HUES48 (cell line): ENCODE measurements around the gene TAF11L5.
"Not testable (repeated sequence)": the region's sequence is repeated elsewhere in the genome, so short reads cannot be mapped to it uniquely, and the experiment has no call there.

Experiments
- H3K27ac ChIP-seq: one replicate; pipeline ENCODE4 v1.7.0; 2013; ENCODE audit warnings: low read depth, low read length, inconsistent platforms
- H3K27me3 ChIP-seq: 2 replicates; pipeline ENCODE4 v1.6.1; 2013; ENCODE audit warnings: mild to moderate bottlenecking, low read length; ENCODE audit not compliant: control insufficient read depth, insufficient read depth
- H3K36me3 ChIP-seq: 2 replicates; pipeline ENCODE4 v1.6.1; 2013; ENCODE audit warnings: low read length; ENCODE audit not compliant: control insufficient read depth, insufficient read depth
- H3K4me1 ChIP-seq: 2 replicates; pipeline ENCODE4 v1.6.1; 2013; ENCODE audit warnings: mild to moderate bottlenecking, low read length; ENCODE audit not compliant: control insufficient read depth, insufficient read depth
- H3K4me3 ChIP-seq: 2 replicates; pipeline ENCODE4 v1.5.1; 2013; ENCODE audit warnings: mild to moderate bottlenecking, low read depth, low read length
- H3K9ac ChIP-seq: 2 replicates; pipeline ENCODE4 v1.6.1; 2013; ENCODE audit warnings: mild to moderate bottlenecking, low read depth, low read length, moderate library complexity
- H3K9me3 ChIP-seq: 2 replicates; pipeline ENCODE4 v1.6.1; 2013; ENCODE audit warnings: low read length; ENCODE audit not compliant: control insufficient read depth, insufficient read depth

The TAF11L5 gene

GRCh38 chr5:17511775-17512325, 13.2 kb upstream of the TAF11L5 start:
- Histone ChIP-seq H3K9ac (no peak overlapping the region), H3K9me3 (no peaks in the 10 kb centered on the region), H3K4me3 (no peak overlapping the region), H3K27me3 (no peaks in the 10 kb centered on the region), H3K27ac (no peak overlapping the region), H3K4me1 (no peaks in the 10 kb centered on the region), H3K36me3 (no peaks in the 10 kb centered on the region)

DNA sequence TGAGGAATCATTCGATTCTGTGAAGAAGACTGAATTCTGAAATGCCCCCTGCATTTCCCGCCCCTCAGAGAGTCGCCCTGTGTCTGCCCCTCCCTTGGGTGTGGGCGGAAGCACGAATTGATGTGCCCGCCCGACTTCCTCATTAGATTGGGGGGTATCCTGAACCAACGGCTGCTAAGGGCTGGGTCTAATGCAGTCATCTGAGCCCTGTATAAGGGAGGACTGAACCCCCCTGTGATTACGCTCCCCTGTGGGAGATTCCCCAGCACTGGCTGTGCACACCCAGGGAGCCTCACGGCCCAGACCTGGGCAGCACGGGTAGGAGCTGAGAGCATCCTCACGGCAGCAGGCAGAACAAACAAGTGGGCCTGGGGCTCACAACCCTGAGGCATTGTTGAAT, 7.5 kb upstream of the TAF11L5 start:
- H3K9ac ChIP-seq, H3K4me1 ChIP-seq, H3K27me3 ChIP-seq, H3K36me3 ChIP-seq, H3K4me3 ChIP-seq, H3K9me3 ChIP-seq, H3K27ac ChIP-seq: not testable (repeated sequence)

DNA sequence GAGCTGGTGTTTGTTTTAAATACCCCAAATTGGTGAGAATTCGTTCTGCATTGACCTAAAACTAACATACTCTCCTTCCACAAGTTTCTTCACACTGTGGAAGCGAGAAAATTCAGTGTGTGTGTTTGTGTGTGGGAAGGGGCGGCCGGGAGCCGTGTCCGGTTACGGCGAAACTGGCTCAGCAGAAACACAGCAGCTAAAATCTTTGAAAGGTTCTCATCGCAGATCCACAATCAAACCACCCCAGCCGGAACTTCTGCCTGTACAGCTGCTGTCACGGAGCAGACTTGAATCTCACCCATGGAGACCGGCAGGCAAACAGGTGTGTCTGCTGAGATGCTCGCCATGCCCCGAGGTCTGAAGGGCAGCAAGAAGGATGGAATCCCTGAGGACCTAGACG, 7.0 kb upstream of the TAF11L5 start, which contains the start of gene TAF11L3:
TSS of gene TAF11L3 (plus strand) at position 301 of the 400 bp plus-strand sequence.
- H3K4me3 ChIP-seq, H3K9ac ChIP-seq: not testable (repeated sequence)

DNA sequence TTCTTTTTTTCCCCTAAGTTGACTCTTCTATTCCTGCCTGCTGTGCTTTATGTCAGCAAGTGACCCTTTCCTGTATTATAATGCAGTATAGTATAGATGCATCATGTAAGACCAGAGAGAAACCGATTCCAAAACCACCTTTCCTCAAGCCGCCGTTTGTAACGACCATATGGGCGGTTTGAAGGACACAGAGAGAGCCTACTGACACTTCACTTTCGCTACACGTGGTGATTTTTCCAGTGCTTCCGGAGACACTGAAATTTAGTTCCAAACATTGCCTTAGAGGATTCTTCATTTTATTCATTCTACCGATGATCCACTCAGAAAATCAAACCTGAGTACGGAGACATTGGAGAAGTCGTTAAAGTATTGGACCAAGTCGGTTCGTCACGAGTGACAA, 5.5 kb upstream of the TAF11L5 start:
- H3K27me3 ChIP-seq, H3K4me1 ChIP-seq, H3K9ac ChIP-seq, H3K27ac ChIP-seq, H3K4me3 ChIP-seq, H3K36me3 ChIP-seq, H3K9me3 ChIP-seq: not testable (repeated sequence)

More for the DNA sequence above, 7.0 kb upstream of the TAF11L5 start, which contains the start of gene TAF11L3:
- H3K27ac ChIP-seq, H3K27me3 ChIP-seq, H3K4me1 ChIP-seq, H3K36me3 ChIP-seq, H3K9me3 ChIP-seq: not testable (repeated sequence)

DNA sequence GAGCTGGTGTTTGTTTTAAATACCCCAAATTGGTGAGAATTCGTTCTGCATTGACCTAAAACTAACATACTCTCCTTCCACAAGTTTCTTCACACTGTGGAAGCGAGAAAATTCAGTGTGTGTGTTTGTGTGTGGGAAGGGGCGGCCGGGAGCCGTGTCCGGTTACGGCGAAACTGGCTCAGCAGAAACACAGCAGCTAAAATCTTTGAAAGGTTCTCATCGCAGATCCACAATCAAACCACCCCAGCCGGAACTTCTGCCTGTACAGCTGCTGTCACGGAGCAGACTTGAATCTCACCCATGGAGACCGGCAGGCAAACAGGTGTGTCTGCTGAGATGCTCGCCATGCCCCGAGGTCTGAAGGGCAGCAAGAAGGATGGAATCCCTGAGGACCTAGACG, 3.5 kb upstream of the TAF11L5 start, which contains the start of gene TAF11L4:
TSS of gene TAF11L4 (plus strand) at position 301 of the 400 bp plus-strand sequence.
- not testable (repeated sequence) for H3K27ac ChIP-seq, H3K36me3 ChIP-seq, H3K27me3 ChIP-seq, H3K4me3 ChIP-seq, H3K9me3 ChIP-seq, H3K4me1 ChIP-seq, H3K9ac ChIP-seq

DNA sequence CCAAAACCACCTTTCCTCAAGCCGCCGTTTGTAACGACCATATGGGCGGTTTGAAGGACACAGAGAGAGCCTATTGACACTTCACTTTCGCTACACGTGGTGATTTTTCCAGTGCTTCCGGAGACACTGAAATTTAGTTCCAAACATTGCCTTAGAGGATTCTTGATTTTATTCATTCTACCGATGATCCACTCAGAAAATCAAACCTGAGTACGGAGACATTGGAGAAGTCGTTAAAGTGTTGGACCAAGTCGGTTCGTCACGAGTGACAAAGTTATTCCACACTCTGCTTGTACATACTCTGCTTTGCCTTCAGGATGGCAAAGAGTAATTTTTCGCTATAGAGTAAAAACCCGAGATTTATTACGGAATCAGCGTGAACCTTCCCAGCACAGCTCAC, 1.5 kb downstream of the TAF11L5 start:
- not testable (repeated sequence) for H3K36me3 ChIP-seq, H3K4me1 ChIP-seq, H3K27me3 ChIP-seq, H3K9ac ChIP-seq, H3K27ac ChIP-seq, H3K9me3 ChIP-seq, H3K4me3 ChIP-seq

- H3K36me3 ChIP-seq, H3K4me3 ChIP-seq, H3K4me1 ChIP-seq, H3K9ac ChIP-seq, H3K27ac ChIP-seq, H3K9me3 ChIP-seq, H3K27me3 ChIP-seq: not testable (repeated sequence)
These were observed 3.3 kb downstream of the TAF11L5 start, which contains the start of gene TAF11L6 for GRCh38 chr5:17528369-17528768. Gene TAF11L6 (plus strand): TSS chr5:17528669.
